ENCODE results near the gene FBN3.
"Not testable (repeated sequence)": the region's sequence is repeated elsewhere in the genome, so short reads cannot be mapped to it uniquely, and the experiment has no call there.

FBN3 gene

DNA sequence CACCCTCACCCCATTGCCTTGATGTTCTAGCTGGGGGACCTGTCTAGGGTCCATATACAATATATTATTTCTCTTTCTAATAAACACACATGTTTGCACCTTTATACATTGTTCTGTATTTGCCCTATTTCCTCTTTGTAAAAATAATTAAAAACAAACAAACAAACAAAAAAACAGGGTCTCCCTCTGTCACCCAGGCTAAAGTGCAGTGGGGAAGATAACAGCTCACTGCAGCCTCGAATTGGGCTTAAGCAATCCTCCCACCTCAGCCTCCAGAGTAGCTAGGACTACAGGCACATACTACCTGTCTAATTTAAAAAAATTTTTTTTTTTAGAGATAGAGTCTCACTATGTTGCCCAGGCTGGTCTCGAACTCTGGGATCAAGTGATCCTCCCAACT is 5.9 kb upstream of the FBN3 start:
- TF ChIP-seq, protein P1, sequence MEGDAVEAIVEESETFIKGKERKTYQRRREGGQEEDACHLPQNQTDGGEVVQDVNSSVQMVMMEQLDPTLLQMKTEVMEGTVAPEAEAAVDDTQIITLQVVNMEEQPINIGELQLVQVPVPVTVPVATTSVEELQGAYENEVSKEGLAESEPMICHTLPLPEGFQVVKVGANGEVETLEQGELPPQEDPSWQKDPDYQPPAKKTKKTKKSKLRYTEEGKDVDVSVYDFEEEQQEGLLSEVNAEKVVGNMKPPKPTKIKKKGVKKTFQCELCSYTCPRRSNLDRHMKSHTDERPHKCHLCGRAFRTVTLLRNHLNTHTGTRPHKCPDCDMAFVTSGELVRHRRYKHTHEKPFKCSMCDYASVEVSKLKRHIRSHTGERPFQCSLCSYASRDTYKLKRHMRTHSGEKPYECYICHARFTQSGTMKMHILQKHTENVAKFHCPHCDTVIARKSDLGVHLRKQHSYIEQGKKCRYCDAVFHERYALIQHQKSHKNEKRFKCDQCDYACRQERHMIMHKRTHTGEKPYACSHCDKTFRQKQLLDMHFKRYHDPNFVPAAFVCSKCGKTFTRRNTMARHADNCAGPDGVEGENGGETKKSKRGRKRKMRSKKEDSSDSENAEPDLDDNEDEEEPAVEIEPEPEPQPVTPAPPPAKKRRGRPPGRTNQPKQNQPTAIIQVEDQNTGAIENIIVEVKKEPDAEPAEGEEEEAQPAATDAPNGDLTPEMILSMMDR (IDR thresholded peaks at IDR 0.05; ENCODE audit: low read depth, low read length) = no peak
- no peak for DNase-seq (ENCODE audit: extremely low read depth, low read depth)

GRCh38 chr19:8154014-8154413 is 4.6 kb upstream of the FBN3 start:
- not testable (repeated sequence) for DNase-seq (ENCODE audit: extremely low read depth, low read depth)

DNA sequence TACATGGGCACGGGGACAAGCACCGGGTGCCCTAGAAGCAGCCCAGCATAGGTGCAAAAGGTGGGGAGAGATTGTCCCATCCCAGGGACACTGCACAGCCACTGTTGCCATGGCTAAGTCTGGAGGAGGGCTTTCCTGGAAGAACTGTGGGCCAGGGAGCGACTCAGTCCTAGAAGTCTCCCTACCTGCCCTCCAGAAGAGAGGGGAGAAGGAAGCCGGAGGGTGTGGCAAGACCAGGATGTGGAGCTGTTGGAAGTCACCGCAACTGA is 2.3 kb upstream of the FBN3 start:
- DNase-seq (ENCODE audit: extremely low read depth, low read depth) = no peak
- TF ChIP-seq, protein P1 (IDR thresholded peaks at IDR 0.05; ENCODE audit: low read depth, low read length) = no peak

GRCh38 chr19:8150998-8151766 is 1.8 kb upstream of the FBN3 start:
- no peak for DNase-seq (ENCODE audit: extremely low read depth, low read depth)
- TF ChIP-seq, protein P1 (IDR thresholded peaks at IDR 0.05; ENCODE audit: low read depth, low read length) = no peak

GRCh38 chr19:8150178-8150865 is 930 bp upstream of the FBN3 start:
- TF ChIP-seq, protein P1 (IDR thresholded peaks at IDR 0.05; ENCODE audit: low read depth, low read length) = no peak
- DNase-seq (ENCODE audit: extremely low read depth, low read depth) = no peak

DNA sequence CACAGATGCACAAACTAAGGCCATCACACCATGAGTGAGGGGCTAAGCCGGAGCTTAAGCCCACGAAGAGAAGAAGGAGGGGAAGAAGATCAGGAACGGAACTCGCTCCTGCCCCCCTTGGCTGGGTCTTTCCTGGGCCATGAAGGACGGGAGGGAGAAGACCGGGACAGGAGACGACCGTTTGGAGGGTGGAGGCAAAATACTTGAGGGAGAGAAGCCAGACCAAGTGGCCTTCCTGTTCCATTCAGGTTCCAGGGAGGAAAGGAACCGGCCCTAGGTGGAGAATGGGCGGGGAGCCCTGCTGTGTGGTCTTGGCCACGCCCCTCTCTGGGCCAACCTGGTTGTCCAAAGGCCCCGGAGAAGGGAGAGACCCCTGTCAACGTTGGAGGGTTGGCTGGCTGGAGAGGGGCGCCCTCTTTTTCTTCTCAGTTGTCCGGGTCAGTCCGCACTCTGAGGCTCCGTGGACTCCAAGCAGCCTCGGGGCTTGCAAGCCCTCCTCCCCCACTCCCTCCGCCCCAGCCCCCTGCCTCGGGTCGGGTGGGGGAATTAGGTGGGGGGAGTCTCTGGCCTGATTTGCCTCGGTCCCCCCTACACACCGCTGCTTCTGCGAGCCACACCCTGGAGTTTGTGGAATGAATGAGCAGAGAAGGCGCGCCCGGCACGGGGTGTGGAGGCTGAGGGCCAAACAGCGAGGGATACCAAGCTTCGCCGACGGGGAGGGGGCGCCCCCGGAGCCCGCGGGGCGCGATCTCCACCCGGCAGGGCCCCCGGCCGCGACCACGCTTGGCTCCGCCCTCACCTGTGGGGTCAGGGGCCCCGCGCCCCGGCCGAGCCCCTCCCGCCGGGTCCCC is 757 bp downstream of the FBN3 start:
- TF ChIP-seq, protein P1 (IDR thresholded peaks at IDR 0.05; ENCODE audit: low read depth, low read length) = no peak
- no peak for DNase-seq (ENCODE audit: extremely low read depth, low read depth)

DNA sequence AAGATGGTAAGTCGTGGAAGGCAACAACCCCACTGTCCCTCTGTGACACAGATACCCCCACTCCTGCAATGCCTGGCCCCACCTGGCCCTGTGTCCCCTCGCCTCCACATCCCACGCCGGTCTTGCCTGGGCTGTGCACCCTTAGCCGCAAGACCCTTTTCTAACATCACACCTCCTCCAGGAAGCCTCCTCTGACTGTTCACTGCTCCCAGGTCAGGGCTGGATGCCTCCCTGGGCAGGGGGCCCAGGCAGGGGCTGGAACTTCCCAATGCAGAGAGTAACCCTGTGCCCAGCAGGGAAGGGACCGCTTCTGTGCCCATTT is 1.3 kb downstream of the FBN3 start:
- DNase-seq (ENCODE audit: extremely low read depth, low read depth) = no peak
- TF ChIP-seq, protein P1 (IDR thresholded peaks at IDR 0.05; ENCODE audit: low read depth, low read length) = no peak

Data from AG09319 (cell line).